H1 (cell line): ENCODE measurements around the gene RMDN2. TPM values are rescaled to one million over a fixed set of nuclear protein-coding genes. Genes with fewer than 3 reads are reported as not detected.

Experiments
- CTCF ChIA-PET: fragments of 300-600 bp; sonication (Branson Sonifier 250); formaldehyde crosslinking; loops from one replicate; lab custom pipeline; 2021; ENCODE audit not compliant: partially characterized antibody; lab: Charles Lee
- POLR2A ChIA-PET: fragments of 300-600 bp; sonication (Branson Sonifier 250); formaldehyde crosslinking; loops from one replicate; lab custom pipeline; 2021; ENCODE audit warnings: inconsistent platforms; ENCODE audit not compliant: partially characterized antibody; lab: Charles Lee
- DNase-seq, 2 experiments: peaks; one replicate each; pipeline versions ENCODE4 v3.0.0 to v3.0.0-alpha.2; 2010 to 2022; ENCODE audit warnings: low spot score in 2 of 2, low read depth in 1 of 2, mixed read lengths in 1 of 2
- FAIRE-seq: peaks from 2 replicates; lab custom pipeline; 2011; peaks lifted over from hg19 to GRCh38; lab: Jason Lieb, UNC
- H2AFZ ChIP-seq: 2 replicates; pipeline ENCODE4 v1.8.1; 2012; ENCODE audit warnings: low read length, inconsistent platforms
- H2AK5ac ChIP-seq: 2 replicates; pipeline ENCODE4 v1.6.1; 2013; ENCODE audit warnings: low read depth, low read length
- H2BK120ac ChIP-seq: replicated peaks from 2 replicates; pipeline ENCODE3; 2013; ENCODE audit warnings: low read depth, low read length, inconsistent platforms
- H2BK12ac ChIP-seq: 2 replicates; pipeline ENCODE4 v1.6.1; 2013; ENCODE audit warnings: low read depth, low read length
- H2BK15ac ChIP-seq: 2 replicates; pipeline ENCODE4 v1.6.1; 2013; ENCODE audit warnings: low read length
- H2BK20ac ChIP-seq: 2 replicates; pipeline ENCODE4 v1.6.1; 2013; ENCODE audit warnings: low read length
- H2BK5ac ChIP-seq: 2 replicates; pipeline ENCODE4 v1.6.1; 2013; ENCODE audit warnings: low read depth, low read length
- H3K14ac ChIP-seq: 2 replicates; pipeline ENCODE4 v1.6.1; 2013; ENCODE audit warnings: inconsistent platforms; ENCODE audit not compliant: insufficient read length
- H3K18ac ChIP-seq: 2 replicates; pipeline ENCODE4 v1.6.1; 2013; ENCODE audit warnings: low read length; ENCODE audit errors: extremely low read depth
- H3K23ac ChIP-seq: 2 replicates; pipeline ENCODE4 v1.6.1; 2013; ENCODE audit warnings: inconsistent platforms; ENCODE audit not compliant: insufficient read length
- H3K23me2 ChIP-seq: 2 replicates; pipeline ENCODE4 v1.6.1; 2013; ENCODE audit warnings: low read depth, low read length
- H3K27ac ChIP-seq: 2 replicates; pipeline ENCODE4 v1.6.1; 2011; ENCODE audit warnings: low read depth, low read length, inconsistent platforms
- H3K27me3 ChIP-seq, 4 experiments: replicated peaks in 1 of 4; 1 replicate in 1 of 4; 2 replicates in 3 of 4; pipeline versions ENCODE4 v1.6.1 to v1.8.1; 2011 to 2013; ENCODE audit warnings: low read length in 3 of 4, mild to moderate bottlenecking in 3 of 4, inconsistent platforms in 2 of 4, mixed read lengths in 2 of 4, moderate library complexity in 1 of 4; ENCODE audit not compliant: control insufficient read depth in 3 of 4, insufficient read depth in 3 of 4; ENCODE audit errors: extremely low read depth in 1 of 4
- H3K36me3 ChIP-seq, 4 experiments: 2 replicates each; pipeline versions ENCODE4 v1.6.1 to v1.8.1; 2011 to 2013; ENCODE audit warnings: mild to moderate bottlenecking in 4 of 4, low read length in 3 of 4, moderate library complexity in 2 of 4, control low read depth in 1 of 4, inconsistent platforms in 1 of 4; ENCODE audit not compliant: insufficient read depth in 4 of 4, control insufficient read depth in 2 of 4
- H3K4ac ChIP-seq: replicated peaks from 2 replicates; pipeline ENCODE3; 2013; ENCODE audit warnings: low read length, low read depth, mixed read lengths, inconsistent platforms; ENCODE audit not compliant: insufficient read length
- H3K4me1 ChIP-seq, 4 experiments: replicated peaks in 1 of 4; 1 replicate in 1 of 4; 2 replicates in 3 of 4; pipeline versions ENCODE4 v1.6.1 to v1.8.1; 2011 to 2013; ENCODE audit warnings: low read length in 3 of 4, inconsistent platforms in 2 of 4, mixed read lengths in 1 of 4; ENCODE audit not compliant: insufficient read depth in 4 of 4, control insufficient read depth in 3 of 4
- H3K4me2 ChIP-seq, 2 experiments: 2 replicates each; pipeline versions ENCODE4 v1.6.1 to v1.8.1; 2011 to 2013; ENCODE audit warnings: low read depth in 2 of 2, low read length in 2 of 2, control low read depth in 1 of 2, inconsistent platforms in 1 of 2, mild to moderate bottlenecking in 1 of 2; ENCODE audit not compliant: insufficient read depth in 1 of 2
- H3K4me3 ChIP-seq, 4 experiments: fragments of 200-600, 300-600 bp in 1 of 4; sonication (generic), shearing (Covaris generic), sonication (Bioruptor Twin) in 1 of 4; 2 replicates each; pipeline versions ENCODE4 v1.5.1 to v1.8.1; 2011 to 2016; ENCODE audit warnings: low read length in 4 of 4, low read depth in 3 of 4, control low read depth in 2 of 4, inconsistent platforms in 2 of 4, mild to moderate bottlenecking in 2 of 4, mixed read lengths in 1 of 4, moderate library complexity in 1 of 4; ENCODE audit not compliant: insufficient read depth in 2 of 4; ENCODE audit errors: extremely low read depth in 1 of 4
- H3K56ac ChIP-seq: replicated peaks from 2 replicates; pipeline ENCODE3; 2013; ENCODE audit warnings: low read depth, mild to moderate bottlenecking, mixed read lengths, low read length, inconsistent platforms; ENCODE audit not compliant: insufficient read length
- H3K79me1 ChIP-seq: 2 replicates; pipeline ENCODE4 v1.6.1; 2013; ENCODE audit warnings: low read depth, low read length, control low read depth
- H3K79me2 ChIP-seq, 2 experiments: 2 replicates each; pipeline versions ENCODE4 v1.6.1 to v1.8.1; 2012 to 2013; ENCODE audit warnings: low read length in 2 of 2, mild to moderate bottlenecking in 2 of 2, inconsistent platforms in 1 of 2; ENCODE audit not compliant: insufficient read depth in 2 of 2, control insufficient read depth in 1 of 2
- H3K9ac ChIP-seq, 4 experiments: replicated peaks in 1 of 4; 1 replicate in 1 of 4; 2 replicates in 3 of 4; pipeline versions ENCODE4 v1.6.1 to v1.8.1; 2011 to 2013; ENCODE audit warnings: low read depth in 3 of 4, low read length in 3 of 4, control low read depth in 2 of 4, mild to moderate bottlenecking in 2 of 4, moderate library complexity in 2 of 4, inconsistent platforms in 1 of 4; ENCODE audit errors: extremely low read depth in 1 of 4
- H3K9me3 ChIP-seq, 2 experiments: 2 replicates each; pipeline versions ENCODE4 v1.6.1 to v1.8.1; 2012 to 2013; ENCODE audit warnings: mild to moderate bottlenecking in 2 of 2, moderate library complexity in 2 of 2, control low read depth in 1 of 2, inconsistent platforms in 1 of 2, low read depth in 1 of 2, low read length in 1 of 2, mixed read lengths in 1 of 2; ENCODE audit not compliant: insufficient read depth in 2 of 2
- H4K20me1 ChIP-seq, 2 experiments: replicated peaks in 1 of 2; 2 replicates each; pipeline versions ENCODE3 to v1.8.1; 2011 to 2013; ENCODE audit warnings: inconsistent platforms in 2 of 2, low read length in 2 of 2, mild to moderate bottlenecking in 1 of 2; ENCODE audit not compliant: insufficient read depth in 2 of 2, control insufficient read depth in 1 of 2
- H4K5ac ChIP-seq: 2 replicates; pipeline ENCODE4 v1.6.1; 2013; ENCODE audit warnings: low read length, low read depth, mixed read lengths, inconsistent platforms; ENCODE audit not compliant: insufficient read length
- H4K8ac ChIP-seq: 2 replicates; pipeline ENCODE4 v1.8.0; 2013; ENCODE audit warnings: mild to moderate bottlenecking, moderate library complexity, low read length, inconsistent platforms; ENCODE audit not compliant: insufficient read depth; ENCODE audit errors: extremely low read depth
- H4K91ac ChIP-seq: replicated peaks from 2 replicates; pipeline ENCODE3; 2013; ENCODE audit warnings: low read length, mixed read lengths, inconsistent platforms; ENCODE audit not compliant: insufficient read length
- BCL11A ChIP-seq, 2 experiments: IDR thresholded peaks; one replicate each; pipeline ENCODE4 v1.6.1; 2011; ENCODE audit warnings: low read depth in 2 of 2, low read length in 2 of 2, mild to moderate bottlenecking in 2 of 2
- CHD1 ChIP-seq: IDR thresholded peaks from 2 replicates; pipeline ENCODE4 v1.6.1; 2012; ENCODE audit warnings: low read depth, low read length, improper control_type of control experiment
- EZH2 ChIP-seq: fragments of 200-600 bp; sonication (generic); IDR thresholded peaks from 2 replicates; pipeline ENCODE4 v1.7.1; 2012; ENCODE audit warnings: low read depth, mild to moderate bottlenecking, moderate library complexity, low read length, inconsistent platforms; ENCODE audit not compliant: severe bottlenecking
- KDM1A ChIP-seq: fragments of 200-600, 300-600 bp; sonication (generic); IDR thresholded peaks from 2 replicates; pipeline ENCODE4 v1.7.1; 2016; ENCODE audit warnings: mild to moderate bottlenecking, low read length, borderline replicate concordance
- NANOG ChIP-seq: IDR thresholded peaks from 2 replicates; pipeline ENCODE4 v1.6.1; 2011; ENCODE audit warnings: low read length, low read depth, mild to moderate bottlenecking, inconsistent platforms; ENCODE audit not compliant: insufficient read depth, poor library complexity, severe bottlenecking
- SP1 ChIP-seq: IDR thresholded peaks from 2 replicates; pipeline ENCODE4 v1.6.1; 2011; ENCODE audit warnings: low read depth, low read length
- TAF7 ChIP-seq: optimal IDR thresholded peaks from 2 replicates; pipeline ENCODE3; 2011; ENCODE audit warnings: low read depth, mild to moderate bottlenecking, inconsistent platforms, low read length, moderate library complexity, borderline replicate concordance
- polyA plus RNA-seq, 7 experiments: library from polyadenylated mRNA; depleted of rRNA in 3 of 7; stranded (reverse) in 5 of 7; unstranded in 2 of 7; fragments of >200 nt in 5 of 7; fragments of 200-250 nt in 2 of 7; gene quantifications; 1 replicate in 5 of 7; 2 replicates in 1 of 7; 4 replicates in 1 of 7; pipeline versions ENCODE4 v1.2.1 to v1.2.3, GENCODE V29; 2011 to 2013; ENCODE audit warnings: missing spikeins in 2 of 7, mixed read lengths in 2 of 7
- total RNA-seq: library from RNA; stranded (reverse); fragmentation: NEBNext Ultra II Directional; extraction: Animal tissue kit (Norgen Biotek cat#: 25700); gene quantifications from 2 replicates; pipeline ENCODE4 v1.2.1, GENCODE V29; 2021
- TF ChIP-seq, protein P1 (sequence below): IDR thresholded peaks from 2 replicates; pipeline ENCODE4 v1.6.1; 2011; ENCODE audit warnings: low read length, improper control_type of control experiment

The RMDN2 gene
- total and polyA plus RNA-seq, 2 of the 8 experiments (the other 6 are each of a cell fraction or from before 2014, with no cell fraction given) = 0.53 to 3.0 TPM

DNA sequence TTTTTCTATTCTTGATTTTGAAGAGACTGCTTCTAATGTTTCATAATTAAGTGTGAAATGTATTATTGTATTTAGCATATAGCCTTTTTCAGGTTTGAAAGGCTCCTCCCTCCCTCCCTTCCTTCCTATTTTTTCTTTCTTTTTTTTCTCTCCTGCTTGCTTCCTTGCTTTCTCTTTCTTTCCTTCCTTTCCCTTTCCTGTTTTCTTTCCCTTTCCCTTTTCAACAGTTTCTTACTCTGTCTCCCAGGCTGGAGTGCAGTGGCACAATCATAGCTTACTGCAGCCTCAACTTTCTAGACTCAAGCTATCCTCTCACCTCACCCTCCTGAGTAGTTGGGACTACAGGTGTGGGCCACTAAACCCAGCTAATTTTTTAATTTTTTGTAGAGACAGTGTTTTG, 44.6 kb downstream of the RMDN2 start:
- no peak for DNase-seq
- TF ChIP-seq SP1 (no peak), EZH2 (no peak), KDM1A (no peak), NANOG (no peak), BCL11A (IDR thresholded peaks at IDR 0.05; ENCODE audit: low read depth in 2 of 2, low read length in 2 of 2) (no peak), CHD1 (no peak), TAF7 (no peak)
- TF ChIP-seq, protein P1, sequence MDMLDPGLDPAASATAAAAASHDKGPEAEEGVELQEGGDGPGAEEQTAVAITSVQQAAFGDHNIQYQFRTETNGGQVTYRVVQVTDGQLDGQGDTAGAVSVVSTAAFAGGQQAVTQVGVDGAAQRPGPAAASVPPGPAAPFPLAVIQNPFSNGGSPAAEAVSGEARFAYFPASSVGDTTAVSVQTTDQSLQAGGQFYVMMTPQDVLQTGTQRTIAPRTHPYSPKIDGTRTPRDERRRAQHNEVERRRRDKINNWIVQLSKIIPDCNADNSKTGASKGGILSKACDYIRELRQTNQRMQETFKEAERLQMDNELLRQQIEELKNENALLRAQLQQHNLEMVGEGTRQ = no peak
- TF ChIP-seq, all 59 proteins: peak for 0
- no peak for FAIRE-seq
- H2BK12ac ChIP-seq = no peak overlapping the region
- no peak overlapping the region for H3K56ac ChIP-seq
- ChIA-PET POLR2A (no interaction called here), CTCF (interaction anchor here (0.7 kb wide), 1 partner anchor 10 kb away, joined by 3 read pairs; no protein-coding TSS in a partner anchor)
- no peak overlapping the region for H3K4me2 ChIP-seq
- no peak overlapping the region for H3K18ac ChIP-seq
- H3K4me3 ChIP-seq = no peak overlapping the region
- H3K27ac ChIP-seq = no peak overlapping the region
- no peak overlapping the region for H3K9ac ChIP-seq
- no peaks in the 10 kb centered on the region for H3K9me3 ChIP-seq
- H4K8ac ChIP-seq = no peak overlapping the region
- H2BK20ac ChIP-seq = no peak overlapping the region
- no peak overlapping the region for H3K23ac ChIP-seq
- no peaks in the 10 kb centered on the region for H3K79me2 ChIP-seq
- no peaks in the 10 kb centered on the region for H3K79me1 ChIP-seq
- no peak overlapping the region for H2BK5ac ChIP-seq
- H3K4me1 ChIP-seq = peaks cover 0 to 4% (median 3%) of the 10 kb centered on the region in 4 experiments; a peak in 2 of 7 replicates
- peaks cover 0 to 1% (median 0%) of the 10 kb centered on the region in 4 experiments; a peak in 1 of 7 replicates for H3K27me3 ChIP-seq
- no peak overlapping the region for H4K5ac ChIP-seq
- no peaks in the 10 kb centered on the region for H3K23me2 ChIP-seq
- H3K4ac ChIP-seq = no peak overlapping the region
- no peak overlapping the region for H3K14ac ChIP-seq
- H2BK15ac ChIP-seq = no peak overlapping the region
- H2BK120ac ChIP-seq = no peak overlapping the region
- no peak overlapping the region for H2AK5ac ChIP-seq
- no peak overlapping the region for H4K91ac ChIP-seq
- no peaks in the 10 kb centered on the region for H3K36me3 ChIP-seq
- H2AFZ ChIP-seq = no peak overlapping the region
- H4K20me1 ChIP-seq = no peaks in the 10 kb centered on the region
